ENCODE data around the gene CHN2. TPM values are rescaled to one million over a fixed set of nuclear protein-coding genes. Genes with fewer than 3 reads are reported as not detected.

The CHN2 gene
- total RNA-seq, 2 experiments from 2014 or later, result 10.1 to 12.6 TPM

DNA sequence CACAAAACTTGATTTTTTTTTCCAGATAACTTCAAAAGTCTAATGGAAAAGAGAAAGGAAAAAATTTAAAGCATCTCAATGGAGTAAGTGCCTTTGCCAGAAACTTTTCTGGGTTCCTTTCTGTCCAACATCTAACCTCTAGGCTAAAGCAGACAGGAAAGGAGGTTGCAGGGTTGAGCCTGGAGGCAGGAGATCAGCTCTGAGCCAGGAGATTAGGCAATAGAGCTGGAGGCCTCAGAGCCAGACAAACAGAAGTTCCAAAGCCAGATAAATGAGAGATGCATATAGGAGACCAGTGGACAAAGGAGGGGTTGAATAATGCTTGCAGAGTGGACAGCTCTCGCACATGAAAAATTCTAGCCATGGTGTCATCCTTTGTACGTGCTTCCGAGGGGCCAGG is 42.9 kb downstream of the CHN2 start:
- CTCF ChIA-PET, result interaction anchor here (1.4 to 1.7 kb wide), 2 partner anchors 48 to 51 kb away, joined by 4 to 6 read pairs; no protein-coding TSS in a partner anchor
- no peaks in the 10 kb centered on the region for H3K9me3 Mint-ChIP-seq (ENCODE audit: low read depth)
- H3K4me3 Mint-ChIP-seq, result no peak overlapping the region

GRCh38 chr7:29239638-29240037 is 45.1 kb downstream of the CHN2 start:
- ATAC-seq (no peak), DNase-seq (peak; percentile 48)
- H3K9me3 Mint-ChIP-seq (ENCODE audit: low read depth), result no peaks in the 10 kb centered on the region
- H3K36me3 Mint-ChIP-seq, result peaks cover 2% of the 10 kb centered on the region
- H3K27me3 Mint-ChIP-seq, result peaks cover 9% of the 10 kb centered on the region
- H3K4me1 Mint-ChIP-seq, result peaks cover 17% of the 10 kb centered on the region
- no peak overlapping the region for H3K27ac Mint-ChIP-seq
- CTCF ChIA-PET, result interaction anchor here (0.6 to 2.7 kb wide), 5 partner anchors 38 to 169 kb away, joined by 3 to 8 read pairs (median 4); no protein-coding TSS in a partner anchor
- no peak overlapping the region for H3K4me3 Mint-ChIP-seq

More for the DNA sequence above, 42.9 kb downstream of the CHN2 start:
- Mint-ChIP-seq H3K27me3 (peaks cover 3% of the 10 kb centered on the region), H3K27ac (no peak overlapping the region), H3K36me3 (peaks cover 4% of the 10 kb centered on the region), H3K4me1 (peaks cover 13% of the 10 kb centered on the region)
- ATAC-seq (no peak), DNase-seq (no peak)

GRCh38 chr7:29242265-29242664 is 47.7 kb downstream of the CHN2 start:
- H3K27me3 Mint-ChIP-seq, result peaks cover 13% of the 10 kb centered on the region
- peaks cover 6% of the 10 kb centered on the region for H3K36me3 Mint-ChIP-seq
- H3K4me1 Mint-ChIP-seq, result peaks cover 22% of the 10 kb centered on the region
- CTCF ChIA-PET, result interaction anchor here (1.2 kb wide), 1 partner anchor 165 kb away, joined by 4 read pairs; no protein-coding TSS in a partner anchor
- ATAC-seq (no peak), DNase-seq (no peak)
- no peaks in the 10 kb centered on the region for H3K9me3 Mint-ChIP-seq (ENCODE audit: low read depth)
- no peak overlapping the region for H3K4me3 Mint-ChIP-seq
- H3K27ac Mint-ChIP-seq, result no peak overlapping the region

DNA sequence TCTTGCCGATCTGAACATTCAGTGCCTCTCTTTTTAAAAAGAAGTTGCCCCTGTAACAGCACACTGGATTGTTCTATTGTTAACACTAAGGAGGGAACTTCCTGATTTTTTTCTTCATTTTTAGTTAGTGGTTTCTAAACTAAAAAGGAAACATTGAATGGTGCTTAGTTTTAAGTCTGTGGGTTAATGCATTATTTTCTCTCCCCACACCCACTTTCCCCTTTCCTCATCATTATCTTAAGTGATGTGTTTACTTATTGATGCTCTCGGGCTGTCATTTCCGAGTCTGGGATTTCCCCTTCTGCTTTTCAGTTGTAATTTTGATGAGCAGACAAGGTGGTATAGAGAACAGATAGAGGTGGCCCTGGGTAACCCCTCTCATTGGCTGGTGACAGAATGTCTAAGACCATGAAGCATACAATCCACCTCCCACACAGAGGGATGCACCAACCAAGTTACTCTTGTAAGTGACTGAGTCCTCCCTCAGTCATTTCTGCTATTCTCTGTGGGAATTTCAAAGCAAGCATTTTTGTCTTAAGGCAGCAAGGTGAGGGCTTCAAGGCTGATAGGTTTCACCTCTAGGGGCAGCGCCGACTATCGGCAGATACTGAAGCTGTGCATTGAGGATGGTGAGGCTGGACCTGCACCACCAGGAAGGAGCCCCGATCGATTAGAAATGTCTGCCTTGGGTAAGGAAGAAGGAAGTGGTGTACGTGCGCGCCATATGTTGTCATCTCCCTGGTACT is 49.5 kb downstream of the CHN2 start:
- peaks cover 6% of the 10 kb centered on the region for H3K36me3 Mint-ChIP-seq
- no peaks in the 10 kb centered on the region for H3K9me3 Mint-ChIP-seq (ENCODE audit: low read depth)
- DNase-seq (peak; percentile 67), ATAC-seq (peak; percentile 80)
- CTCF ChIA-PET, result interaction anchor here (0.7 to 1.2 kb wide), 3 partner anchors 17 to 165 kb away, joined by 3 to 4 read pairs (median 3); no protein-coding TSS in a partner anchor
- peaks cover 27% of the 10 kb centered on the region for H3K4me1 Mint-ChIP-seq
- H3K27ac Mint-ChIP-seq, result no peak overlapping the region
- H3K4me3 Mint-ChIP-seq, result no peak overlapping the region
- peaks cover 13% of the 10 kb centered on the region for H3K27me3 Mint-ChIP-seq

GRCh38 chr7:29247224-29247962 is 52.8 kb downstream of the CHN2 start:
- no peak overlapping the region for H3K27ac Mint-ChIP-seq

DNA sequence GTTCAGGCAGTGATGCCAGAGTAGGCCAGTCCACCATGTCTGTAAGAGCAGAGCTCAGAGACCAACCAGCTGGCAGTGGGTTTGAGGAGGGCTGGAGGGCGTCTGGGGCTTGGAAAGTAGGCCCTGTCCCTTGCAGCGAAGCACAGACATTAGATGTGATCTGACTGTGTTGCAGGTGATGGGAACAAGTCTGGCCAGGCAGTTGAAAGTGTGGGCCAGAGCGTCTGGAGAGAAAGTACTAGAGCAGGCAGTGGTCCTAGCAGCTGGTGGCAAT is 53.3 kb downstream of the CHN2 start:
- no peak overlapping the region for H3K4me3 Mint-ChIP-seq
- peaks cover 27% of the 10 kb centered on the region for H3K4me1 Mint-ChIP-seq
- H3K27ac Mint-ChIP-seq, result no peak overlapping the region
- ATAC-seq (no peak), DNase-seq (no peak)
- H3K9me3 Mint-ChIP-seq (ENCODE audit: low read depth), result no peaks in the 10 kb centered on the region
- H3K36me3 Mint-ChIP-seq, result peaks cover 6% of the 10 kb centered on the region
- CTCF ChIA-PET, result interaction anchor here (0.6 kb wide), 1 partner anchor 161 kb away, joined by 4 read pairs; no protein-coding TSS in a partner anchor
- peaks cover 10% of the 10 kb centered on the region for H3K27me3 Mint-ChIP-seq

More at GRCh38 chr7:29247224-29247962, 52.8 kb downstream of the CHN2 start:
- Mint-ChIP-seq H3K27me3 (peaks cover 10% of the 10 kb centered on the region), H3K4me3 (no peak overlapping the region), H3K4me1 (peaks cover 27% of the 10 kb centered on the region), H3K9me3 (ENCODE audit: low read depth) (no peaks in the 10 kb centered on the region), H3K36me3 (peaks cover 6% of the 10 kb centered on the region)
- CTCF ChIA-PET, result interaction anchor here (0.6 kb wide), 1 partner anchor 161 kb away, joined by 4 read pairs; no protein-coding TSS in a partner anchor
- ATAC-seq, result no peak
- DNase-seq, result no peak

GRCh38 chr7:29248713-29249382 is 54.3 kb downstream of the CHN2 start:
- Mint-ChIP-seq H3K36me3 (peaks cover 6% of the 10 kb centered on the region), H3K4me1 (peaks cover 22% of the 10 kb centered on the region), H3K9me3 (ENCODE audit: low read depth) (no peaks in the 10 kb centered on the region), H3K27me3 (peaks cover 6% of the 10 kb centered on the region), H3K4me3 (no peak overlapping the region), H3K27ac (no peak overlapping the region)
- DNase-seq (no peak), ATAC-seq (no peak)
- CTCF ChIA-PET, result interaction anchor here (1.1 kb wide), 1 partner anchor 59 kb away, joined by 3 read pairs; no protein-coding TSS in a partner anchor

DNA sequence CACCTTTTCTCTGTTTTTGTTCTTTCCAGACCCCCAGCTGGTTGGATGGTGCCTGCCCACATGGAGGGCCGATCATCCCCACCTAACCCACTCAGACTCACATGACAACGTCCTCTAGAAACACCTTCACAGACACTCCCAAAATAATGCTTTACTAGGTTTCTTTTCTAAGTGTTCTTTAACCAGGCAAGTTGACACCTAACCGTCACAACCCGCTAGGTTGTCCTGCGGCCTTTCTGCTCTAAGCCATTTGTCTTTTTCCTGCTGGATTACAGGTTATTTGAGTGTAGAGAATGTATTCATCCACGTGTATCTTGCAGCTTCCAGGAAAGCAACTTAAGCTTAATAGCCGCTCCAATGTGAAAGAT is 54.8 kb downstream of the CHN2 start:
- H3K4me3 Mint-ChIP-seq, result no peak overlapping the region
- CTCF ChIA-PET, result interaction anchor here (1.1 kb wide), 1 partner anchor 59 kb away, joined by 3 read pairs; no protein-coding TSS in a partner anchor
- peaks cover 6% of the 10 kb centered on the region for H3K27me3 Mint-ChIP-seq
- peaks cover 17% of the 10 kb centered on the region for H3K4me1 Mint-ChIP-seq
- ATAC-seq (no peak), DNase-seq (no peak)
- no peak overlapping the region for H3K27ac Mint-ChIP-seq
- peaks cover 3% of the 10 kb centered on the region for H3K9me3 Mint-ChIP-seq (ENCODE audit: low read depth)
- H3K36me3 Mint-ChIP-seq, result peaks cover 6% of the 10 kb centered on the region

DNA sequence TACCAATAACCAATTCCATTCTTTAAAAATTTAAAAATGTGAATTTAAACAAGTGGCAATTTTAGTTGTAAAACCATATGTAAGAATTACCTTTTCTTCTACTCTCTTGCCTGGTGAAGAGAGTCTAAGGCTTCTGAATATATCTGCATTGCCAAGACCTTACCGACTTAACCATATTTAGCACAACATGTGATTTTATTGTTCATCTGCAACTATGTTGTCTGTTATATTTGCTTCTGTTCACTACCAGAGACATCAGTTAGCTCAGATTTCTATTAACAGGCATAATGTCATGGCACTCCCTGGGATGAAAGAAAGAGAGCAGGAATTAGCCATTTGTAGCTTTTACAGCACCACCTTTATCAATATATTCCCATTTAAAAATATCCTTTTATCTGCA is 55.3 kb downstream of the CHN2 start:
- H3K4me3 Mint-ChIP-seq, result no peak overlapping the region
- CTCF ChIA-PET, result interaction anchor here (1.1 kb wide), 1 partner anchor 60 kb away, joined by 3 read pairs; no protein-coding TSS in a partner anchor
- peaks cover 5% of the 10 kb centered on the region for H3K36me3 Mint-ChIP-seq
- peaks cover 3% of the 10 kb centered on the region for H3K9me3 Mint-ChIP-seq (ENCODE audit: low read depth)
- ATAC-seq (no peak), DNase-seq (no peak)
- H3K4me1 Mint-ChIP-seq, result peaks cover 12% of the 10 kb centered on the region
- no peak overlapping the region for H3K27ac Mint-ChIP-seq
- peaks cover 4% of the 10 kb centered on the region for H3K27me3 Mint-ChIP-seq

DNA sequence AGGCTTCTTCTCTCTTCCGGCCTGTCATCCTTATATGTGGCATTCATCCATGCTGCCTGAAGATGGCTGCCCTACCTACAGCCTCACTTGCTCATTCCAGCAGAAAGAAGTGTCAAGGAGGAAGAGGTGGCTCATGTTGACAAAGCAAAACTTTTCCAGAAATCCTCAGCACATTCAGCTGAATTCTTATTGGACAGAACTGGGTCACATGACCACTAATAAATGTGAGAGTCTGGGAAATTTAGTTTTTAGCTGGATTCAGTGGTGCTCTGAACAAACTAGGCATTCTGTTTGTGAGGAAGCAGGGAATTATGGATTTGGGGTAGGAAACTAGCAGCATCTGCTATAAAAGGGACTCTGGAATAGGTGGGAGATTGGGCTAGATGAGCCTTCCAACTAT is 58.6 kb downstream of the CHN2 start:
- DNase-seq (no peak), ATAC-seq (no peak)
- Mint-ChIP-seq H3K27me3 (peaks cover 2% of the 10 kb centered on the region), H3K27ac (no peak overlapping the region), H3K4me1 (peaks cover 2% of the 10 kb centered on the region), H3K36me3 (peaks cover under 1% of the 10 kb centered on the region), H3K9me3 (ENCODE audit: low read depth) (peaks cover 3% of the 10 kb centered on the region), H3K4me3 (no peak overlapping the region)
- CTCF ChIA-PET, result no interaction called here

DNA sequence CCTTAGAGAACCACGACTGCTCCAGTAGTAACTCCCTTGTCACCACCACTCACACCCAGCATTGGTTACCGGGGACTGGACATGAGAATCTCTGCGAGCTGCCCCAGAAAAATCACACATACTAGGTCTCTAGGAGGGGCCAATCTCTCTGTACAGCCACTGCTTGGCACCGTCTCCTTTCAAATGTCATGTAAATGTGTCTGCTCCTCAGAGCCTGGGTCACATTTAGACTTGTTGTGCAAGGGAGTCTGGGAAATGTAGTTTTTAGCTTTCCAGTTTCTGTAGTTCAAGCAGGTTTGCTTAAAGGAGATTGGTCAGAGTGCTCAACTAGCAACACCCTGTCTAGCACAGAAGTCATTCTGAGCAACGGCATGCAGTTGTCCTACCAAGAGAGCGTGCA is 60.0 kb downstream of the CHN2 start:
- ATAC-seq (no peak), DNase-seq (no peak)
- peaks cover 3% of the 10 kb centered on the region for H3K9me3 Mint-ChIP-seq (ENCODE audit: low read depth)
- H3K4me1 Mint-ChIP-seq, result peaks cover 2% of the 10 kb centered on the region
- H3K27ac Mint-ChIP-seq, result no peak overlapping the region
- CTCF ChIA-PET, result no interaction called here
- H3K36me3 Mint-ChIP-seq, result peaks cover 2% of the 10 kb centered on the region
- peaks cover 2% of the 10 kb centered on the region for H3K27me3 Mint-ChIP-seq
- H3K4me3 Mint-ChIP-seq, result no peak overlapping the region

DNA sequence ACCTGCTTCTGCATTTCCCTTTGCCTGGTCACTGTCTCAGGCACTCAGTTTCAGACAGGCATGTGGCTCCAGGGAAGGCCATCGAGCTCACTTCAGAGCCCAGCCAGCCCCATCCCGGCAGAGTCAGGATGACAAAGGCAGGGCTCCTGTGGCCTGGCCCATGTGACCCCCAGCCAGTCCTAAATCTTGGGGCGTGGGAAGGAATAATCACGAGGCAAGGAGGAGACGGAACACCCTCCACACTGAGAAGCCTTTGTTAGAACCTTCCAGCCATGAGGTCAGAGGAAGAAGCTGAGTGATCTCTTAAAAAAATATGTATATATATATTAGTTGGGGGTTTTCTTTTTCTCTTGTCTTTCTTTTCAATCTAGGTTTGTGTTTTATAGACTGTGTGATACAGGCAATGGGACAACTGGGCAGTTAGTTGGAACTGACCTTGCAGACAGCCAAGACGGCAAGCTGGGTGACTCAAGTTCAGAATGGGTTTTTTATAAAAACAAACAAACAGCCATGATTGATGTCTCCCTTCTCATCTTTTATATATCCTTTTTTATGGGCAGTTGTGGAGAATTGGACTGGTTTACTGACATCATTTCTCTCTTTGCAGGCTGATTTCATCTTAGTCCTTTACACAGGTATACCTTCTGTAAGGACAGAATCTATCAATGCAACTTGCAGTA is 60.8 kb downstream of the CHN2 start:
- CTCF ChIA-PET, result interaction anchor here (1.5 kb wide), 1 partner anchor 65 kb away, joined by 3 read pairs; no protein-coding TSS in a partner anchor
- Mint-ChIP-seq H3K27me3 (peaks cover 2% of the 10 kb centered on the region), H3K27ac (no peak overlapping the region), H3K4me3 (no peak overlapping the region), H3K9me3 (ENCODE audit: low read depth) (peaks cover 3% of the 10 kb centered on the region), H3K4me1 (peaks cover 2% of the 10 kb centered on the region), H3K36me3 (peaks cover 2% of the 10 kb centered on the region)
- ATAC-seq (no peak), DNase-seq (no peak)

All from activated CD8-positive, alpha-beta memory T cell treated with anti-CD3 and anti-CD28 coated beads, Interleukin-2, amount 10 ng/mL, durations not matched to agents 7 days and 5 days (primary cell).